ENCODE results near the gene LHX4.

Gene LHX4

GRCh38 chr1:180194546-180195207 is 35.4 kb upstream of the LHX4 start:
- no peak overlapping the region for H3K9ac ChIP-seq (ENCODE audit: insufficient read length)
- TF ChIP-seq EZH2 (IDR thresholded peaks at IDR 0.05) (no peak), FOXP2 (optimal IDR thresholded peaks at IDR 0.05; ENCODE audit: control extremely low read depth, extremely low read length, insufficient read depth) (no peak), POLR2AphosphoS5 (IDR thresholded peaks at IDR 0.05; ENCODE audit: borderline replicate concordance, low read depth, low read length) (no peak)
- DNase-seq (ENCODE audit: low read depth, low spot score), result no peak
- H3K27ac ChIP-seq, result no peak overlapping the region
- H3K36me3 ChIP-seq (ENCODE audit: insufficient read depth, low read length), result no peaks in the 10 kb centered on the region
- H3K4me3 ChIP-seq, result no peak overlapping the region
- H3K9me3 ChIP-seq (ENCODE audit: low read depth, low read length), result no peaks in the 10 kb centered on the region

- H3K27ac ChIP-seq, result no peak overlapping the region
- no peak for DNase-seq (ENCODE audit: low read depth, low spot score)
- no peaks in the 10 kb centered on the region for H3K36me3 ChIP-seq (ENCODE audit: insufficient read depth, low read length)
- TF ChIP-seq POLR2AphosphoS5 (IDR thresholded peaks at IDR 0.05; ENCODE audit: borderline replicate concordance, low read depth, low read length) (no peak), FOXP2 (optimal IDR thresholded peaks at IDR 0.05; ENCODE audit: control extremely low read depth, extremely low read length, insufficient read depth) (no peak), EZH2 (IDR thresholded peaks at IDR 0.05) (no peak)
- H3K4me3 ChIP-seq, result no peak overlapping the region
- H3K9ac ChIP-seq (ENCODE audit: insufficient read length), result no peak overlapping the region
- H3K9me3 ChIP-seq (ENCODE audit: low read depth, low read length), result no peaks in the 10 kb centered on the region
These were observed 34.7 kb upstream of the LHX4 start for GRCh38 chr1:180195401-180195800.

DNA sequence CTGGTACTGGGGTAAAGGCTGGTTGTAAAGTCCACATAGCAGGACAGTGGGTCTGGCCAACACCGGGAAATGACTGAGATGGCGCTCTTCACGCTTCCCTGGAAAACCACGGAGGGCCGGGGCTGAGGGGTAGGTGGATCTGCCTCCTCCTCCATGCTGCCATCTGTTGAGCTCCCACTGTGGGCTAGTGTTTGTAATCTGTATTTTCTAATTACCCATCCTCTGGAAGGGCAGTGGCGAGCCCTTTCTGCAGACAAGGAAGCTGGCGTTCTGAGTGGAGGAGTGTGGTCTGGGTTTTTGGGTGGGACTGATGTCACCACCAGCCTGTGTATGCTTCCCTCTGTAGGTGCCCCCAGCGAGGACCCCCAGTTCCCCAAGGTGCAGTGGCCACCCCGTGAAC is 34.1 kb upstream of the LHX4 start:
- Histone ChIP-seq H3K4me3 (no peak overlapping the region), H3K27ac (no peak overlapping the region), H3K9ac (ENCODE audit: insufficient read length) (no peak overlapping the region), H3K9me3 (ENCODE audit: low read depth, low read length) (no peaks in the 10 kb centered on the region), H3K36me3 (ENCODE audit: insufficient read depth, low read length) (no peaks in the 10 kb centered on the region)
- no peak for DNase-seq (ENCODE audit: low read depth, low spot score)
- TF ChIP-seq FOXP2 (optimal IDR thresholded peaks at IDR 0.05; ENCODE audit: control extremely low read depth, extremely low read length, insufficient read depth) (no peak), POLR2AphosphoS5 (IDR thresholded peaks at IDR 0.05; ENCODE audit: borderline replicate concordance, low read depth, low read length) (no peak), EZH2 (IDR thresholded peaks at IDR 0.05) (no peak)

- Histone ChIP-seq H3K36me3 (ENCODE audit: insufficient read depth, low read length) (no peaks in the 10 kb centered on the region), H3K9ac (ENCODE audit: insufficient read length) (no peak overlapping the region), H3K9me3 (ENCODE audit: low read depth, low read length) (no peaks in the 10 kb centered on the region), H3K4me3 (no peak overlapping the region), H3K27ac (no peak overlapping the region)
- DNase-seq (ENCODE audit: low read depth, low spot score), result no peak
- no peak for TF ChIP-seq FOXP2 (optimal IDR thresholded peaks at IDR 0.05; ENCODE audit: control extremely low read depth, extremely low read length, insufficient read depth)
- no peak for TF ChIP-seq POLR2AphosphoS5 (IDR thresholded peaks at IDR 0.05; ENCODE audit: borderline replicate concordance, low read depth, low read length)
- no peak for TF ChIP-seq EZH2 (IDR thresholded peaks at IDR 0.05)
These were observed 33.5 kb upstream of the LHX4 start for GRCh38 chr1:180196436-180197003.

GRCh38 chr1:180197231-180197630 is 32.8 kb upstream of the LHX4 start:
- no peak for TF ChIP-seq FOXP2 (optimal IDR thresholded peaks at IDR 0.05; ENCODE audit: control extremely low read depth, extremely low read length, insufficient read depth)
- no peak for TF ChIP-seq POLR2AphosphoS5 (IDR thresholded peaks at IDR 0.05; ENCODE audit: borderline replicate concordance, low read depth, low read length)
- TF ChIP-seq EZH2 (IDR thresholded peaks at IDR 0.05), result no peak
- DNase-seq (ENCODE audit: low read depth, low spot score), result no peak
- Histone ChIP-seq H3K9ac (ENCODE audit: insufficient read length) (no peak overlapping the region), H3K27ac (no peak overlapping the region), H3K36me3 (ENCODE audit: insufficient read depth, low read length) (no peaks in the 10 kb centered on the region), H3K4me3 (no peak overlapping the region), H3K9me3 (ENCODE audit: low read depth, low read length) (no peaks in the 10 kb centered on the region)

DNA sequence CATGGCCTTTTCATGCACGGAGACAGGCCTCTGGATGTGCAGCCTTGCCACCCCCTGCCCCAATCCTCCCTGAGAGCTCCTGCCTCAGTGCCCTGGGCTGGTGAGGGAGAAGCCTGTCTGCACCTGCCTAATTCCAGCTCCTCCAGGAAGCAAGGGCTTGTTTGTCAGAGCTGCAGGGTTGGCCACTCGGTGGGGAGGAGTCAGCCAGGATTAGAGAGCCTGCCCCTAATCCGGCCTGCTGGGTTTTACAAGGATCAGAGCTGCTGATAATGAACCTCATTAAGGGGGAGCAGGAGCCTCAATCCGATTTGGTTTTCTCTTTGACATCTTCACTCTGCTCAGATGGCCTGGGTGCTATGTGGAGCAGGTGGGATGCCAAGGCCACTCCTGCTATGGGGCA is 31.9 kb upstream of the LHX4 start:
- no peak for DNase-seq (ENCODE audit: low read depth, low spot score)
- Histone ChIP-seq H3K4me3 (no peak overlapping the region), H3K9ac (ENCODE audit: insufficient read length) (no peak overlapping the region), H3K9me3 (ENCODE audit: low read depth, low read length) (no peaks in the 10 kb centered on the region), H3K36me3 (ENCODE audit: insufficient read depth, low read length) (no peaks in the 10 kb centered on the region), H3K27ac (no peak overlapping the region)
- TF ChIP-seq POLR2AphosphoS5 (IDR thresholded peaks at IDR 0.05; ENCODE audit: borderline replicate concordance, low read depth, low read length), result no peak
- no peak for TF ChIP-seq EZH2 (IDR thresholded peaks at IDR 0.05)
- no peak for TF ChIP-seq FOXP2 (optimal IDR thresholded peaks at IDR 0.05; ENCODE audit: control extremely low read depth, extremely low read length, insufficient read depth)

GRCh38 chr1:180198611-180199010 is 31.5 kb upstream of the LHX4 start:
- Histone ChIP-seq H3K36me3 (ENCODE audit: insufficient read depth, low read length) (no peaks in the 10 kb centered on the region), H3K27ac (no peak overlapping the region), H3K9me3 (ENCODE audit: low read depth, low read length) (no peaks in the 10 kb centered on the region), H3K4me3 (no peak overlapping the region), H3K9ac (ENCODE audit: insufficient read length) (no peak overlapping the region)
- DNase-seq (ENCODE audit: low read depth, low spot score), result no peak
- TF ChIP-seq EZH2 (IDR thresholded peaks at IDR 0.05), result no peak
- no peak for TF ChIP-seq POLR2AphosphoS5 (IDR thresholded peaks at IDR 0.05; ENCODE audit: borderline replicate concordance, low read depth, low read length)
- TF ChIP-seq FOXP2 (optimal IDR thresholded peaks at IDR 0.05; ENCODE audit: control extremely low read depth, extremely low read length, insufficient read depth), result no peak

- no peak overlapping the region for H3K9ac ChIP-seq (ENCODE audit: insufficient read length)
- H3K9me3 ChIP-seq (ENCODE audit: low read depth, low read length), result no peaks in the 10 kb centered on the region
- DNase-seq (ENCODE audit: low read depth, low spot score), result no peak
- H3K4me3 ChIP-seq, result no peak overlapping the region
- no peaks in the 10 kb centered on the region for H3K36me3 ChIP-seq (ENCODE audit: insufficient read depth, low read length)
- H3K27ac ChIP-seq, result no peak overlapping the region
- TF ChIP-seq FOXP2 (optimal IDR thresholded peaks at IDR 0.05; ENCODE audit: control extremely low read depth, extremely low read length, insufficient read depth) (no peak), POLR2AphosphoS5 (IDR thresholded peaks at IDR 0.05; ENCODE audit: borderline replicate concordance, low read depth, low read length) (no peak), EZH2 (IDR thresholded peaks at IDR 0.05) (no peak)
These were observed 31.0 kb upstream of the LHX4 start for GRCh38 chr1:180199018-180199417.

All from SK-N-MC (cell line).